ENCODE data around the gene SMIM20.

- no peak for TF ChIP-seq CTCF (IDR thresholded peaks at IDR 0.05)
- TF ChIP-seq ZFX (IDR thresholded peaks at IDR 0.05; ENCODE audit: borderline replicate concordance): no peak
Observed at GRCh38 chr4:25914670-25915352, 791 bp downstream of the SMIM20 start.

All from 22Rv1 (cell line).